NB4 (cell line): Measurements from ENCODE around the gene TRIP4.

Experiments
- DNase-seq: peaks from one replicate; pipeline ENCODE4 v3.0.0; 2010; ENCODE audit warnings: low read depth
- H3K4me3 ChIP-seq: one replicate; pipeline ENCODE4 v1.5.1; 2011; ENCODE audit warnings: mild to moderate bottlenecking, low read depth, low read length, moderate library complexity
- MYC ChIP-seq: IDR thresholded peaks from 2 replicates; pipeline ENCODE4 v1.6.1; 2011; ENCODE audit warnings: low read depth, low read length
- POLR2A ChIP-seq: IDR thresholded peaks from 2 replicates; pipeline ENCODE4 v1.6.1; 2011; ENCODE audit warnings: mild to moderate bottlenecking; ENCODE audit not compliant: insufficient read length; ENCODE audit errors: extremely low read depth
- TF ChIP-seq, protein P1 (sequence below): IDR thresholded peaks from 2 replicates; pipeline ENCODE4 v1.6.1; 2011; ENCODE audit warnings: low read depth, low read length
- TF ChIP-seq, protein P2 (sequence below): IDR thresholded peaks from one replicate; pipeline ENCODE4 v1.5.1; 2012; ENCODE audit warnings: low read depth, low read length

TRIP4 gene

DNA sequence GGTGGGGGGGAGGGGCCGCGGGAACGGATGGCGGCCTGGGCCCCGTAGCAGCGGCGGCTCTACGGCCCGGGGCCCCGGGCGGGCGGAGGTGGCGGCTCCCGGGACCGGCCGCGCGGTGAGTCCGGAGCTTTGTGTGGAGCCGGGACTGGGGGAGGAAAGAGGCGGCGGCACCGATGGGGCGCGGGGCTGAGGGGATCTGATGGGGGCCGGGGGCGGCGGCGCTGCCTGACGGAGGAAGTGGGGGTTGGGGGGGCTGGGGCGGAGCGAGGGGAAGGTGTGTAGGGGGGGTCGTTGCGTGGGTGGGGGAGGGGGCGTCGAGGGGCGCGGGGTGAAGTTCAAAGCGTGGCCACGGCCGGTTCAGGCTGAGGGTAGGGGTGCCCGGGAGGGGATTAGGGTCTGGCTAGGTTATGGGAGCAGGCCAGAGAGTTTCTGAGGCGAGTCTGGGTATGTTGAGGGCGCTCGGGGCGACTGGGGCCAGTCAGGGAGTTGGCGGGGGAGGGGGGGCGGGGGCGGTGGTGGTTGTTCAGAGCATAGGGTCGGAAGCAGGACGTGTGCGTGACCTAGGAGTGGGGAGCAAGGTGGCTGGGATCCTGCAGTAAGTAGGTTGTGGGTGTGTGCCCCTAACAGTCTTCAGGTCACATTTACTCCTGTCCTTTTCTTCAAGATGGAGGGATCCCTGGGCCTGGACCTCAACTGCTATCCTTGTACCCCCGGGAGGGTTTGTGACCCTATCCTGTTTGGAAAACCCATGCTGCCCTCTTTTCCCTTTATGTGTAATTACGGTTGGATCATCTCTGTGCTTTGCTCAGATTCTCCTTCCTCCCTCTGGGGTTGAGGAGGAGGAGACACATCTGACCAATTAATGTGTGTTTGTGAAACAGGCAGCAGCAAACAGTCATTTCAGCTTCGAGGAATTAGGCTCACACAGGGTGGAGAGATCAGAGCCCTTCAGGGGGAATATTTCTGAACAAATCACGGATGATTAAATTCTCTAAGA is 73.4 kb downstream of the TRIP4 start:
- TF ChIP-seq, protein P1, sequence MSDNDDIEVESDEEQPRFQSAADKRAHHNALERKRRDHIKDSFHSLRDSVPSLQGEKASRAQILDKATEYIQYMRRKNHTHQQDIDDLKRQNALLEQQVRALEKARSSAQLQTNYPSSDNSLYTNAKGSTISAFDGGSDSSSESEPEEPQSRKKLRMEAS, result no peak
- TF ChIP-seq POLR2A, result no peak
- TF ChIP-seq, protein P2, sequence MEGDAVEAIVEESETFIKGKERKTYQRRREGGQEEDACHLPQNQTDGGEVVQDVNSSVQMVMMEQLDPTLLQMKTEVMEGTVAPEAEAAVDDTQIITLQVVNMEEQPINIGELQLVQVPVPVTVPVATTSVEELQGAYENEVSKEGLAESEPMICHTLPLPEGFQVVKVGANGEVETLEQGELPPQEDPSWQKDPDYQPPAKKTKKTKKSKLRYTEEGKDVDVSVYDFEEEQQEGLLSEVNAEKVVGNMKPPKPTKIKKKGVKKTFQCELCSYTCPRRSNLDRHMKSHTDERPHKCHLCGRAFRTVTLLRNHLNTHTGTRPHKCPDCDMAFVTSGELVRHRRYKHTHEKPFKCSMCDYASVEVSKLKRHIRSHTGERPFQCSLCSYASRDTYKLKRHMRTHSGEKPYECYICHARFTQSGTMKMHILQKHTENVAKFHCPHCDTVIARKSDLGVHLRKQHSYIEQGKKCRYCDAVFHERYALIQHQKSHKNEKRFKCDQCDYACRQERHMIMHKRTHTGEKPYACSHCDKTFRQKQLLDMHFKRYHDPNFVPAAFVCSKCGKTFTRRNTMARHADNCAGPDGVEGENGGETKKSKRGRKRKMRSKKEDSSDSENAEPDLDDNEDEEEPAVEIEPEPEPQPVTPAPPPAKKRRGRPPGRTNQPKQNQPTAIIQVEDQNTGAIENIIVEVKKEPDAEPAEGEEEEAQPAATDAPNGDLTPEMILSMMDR, result no peak
- no peak for TF ChIP-seq MYC
- peak; percentile 77 for DNase-seq
- H3K4me3 ChIP-seq, result peak overlapping the region; percentile 80

DNA sequence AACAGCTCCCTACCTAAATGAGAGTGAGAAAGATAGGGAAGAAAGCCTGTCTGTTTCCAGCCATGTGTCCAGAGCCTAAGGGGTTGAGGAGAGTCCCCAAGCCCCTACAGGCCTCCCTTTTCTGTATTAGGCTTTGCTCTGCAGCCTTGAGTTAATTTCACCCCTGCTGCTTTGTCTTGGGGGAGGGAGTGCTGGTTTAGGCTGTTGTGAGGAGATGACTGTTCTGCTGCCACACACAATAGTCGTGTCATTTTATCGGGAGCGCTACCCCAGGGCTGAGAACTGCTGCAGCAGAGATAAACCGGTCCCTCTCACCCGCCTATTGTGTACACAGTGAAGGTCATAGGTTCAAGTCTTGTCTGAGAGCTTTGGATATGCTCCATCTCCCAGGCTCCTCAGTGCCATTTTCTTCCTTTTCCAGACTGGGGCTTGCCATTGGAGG is 74.1 kb downstream of the TRIP4 start:
- peak overlapping the region; percentile 80 for H3K4me3 ChIP-seq
- TF ChIP-seq, protein P1, result no peak
- no peak for TF ChIP-seq MYC
- TF ChIP-seq POLR2A, result no peak
- TF ChIP-seq, protein P2, result no peak
- DNase-seq, result peak; percentile 25

DNA sequence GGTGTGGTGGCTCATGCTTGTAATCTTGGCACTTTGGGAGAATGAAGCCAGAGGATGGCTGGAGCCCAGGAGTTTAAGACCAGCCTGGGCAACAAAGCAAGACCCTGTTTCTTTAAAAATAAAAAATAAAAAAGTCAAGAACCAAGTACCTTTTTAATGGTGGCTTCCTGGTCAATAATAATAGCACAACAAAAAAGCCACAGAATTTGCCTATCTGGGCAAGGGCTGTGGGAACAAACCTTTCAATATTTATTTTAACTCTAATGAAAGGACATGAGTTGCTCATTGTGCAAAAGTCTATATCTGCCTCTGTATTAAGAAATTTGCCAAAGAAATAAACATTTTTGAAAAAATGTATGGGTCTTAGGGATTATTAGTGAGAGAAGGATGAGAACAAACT is 74.9 kb downstream of the TRIP4 start:
- TF ChIP-seq, protein P2, result no peak
- TF ChIP-seq MYC, result no peak
- no peak for TF ChIP-seq POLR2A
- TF ChIP-seq, protein P1, result no peak
- H3K4me3 ChIP-seq, result peak overlapping the region; percentile 80

DNA sequence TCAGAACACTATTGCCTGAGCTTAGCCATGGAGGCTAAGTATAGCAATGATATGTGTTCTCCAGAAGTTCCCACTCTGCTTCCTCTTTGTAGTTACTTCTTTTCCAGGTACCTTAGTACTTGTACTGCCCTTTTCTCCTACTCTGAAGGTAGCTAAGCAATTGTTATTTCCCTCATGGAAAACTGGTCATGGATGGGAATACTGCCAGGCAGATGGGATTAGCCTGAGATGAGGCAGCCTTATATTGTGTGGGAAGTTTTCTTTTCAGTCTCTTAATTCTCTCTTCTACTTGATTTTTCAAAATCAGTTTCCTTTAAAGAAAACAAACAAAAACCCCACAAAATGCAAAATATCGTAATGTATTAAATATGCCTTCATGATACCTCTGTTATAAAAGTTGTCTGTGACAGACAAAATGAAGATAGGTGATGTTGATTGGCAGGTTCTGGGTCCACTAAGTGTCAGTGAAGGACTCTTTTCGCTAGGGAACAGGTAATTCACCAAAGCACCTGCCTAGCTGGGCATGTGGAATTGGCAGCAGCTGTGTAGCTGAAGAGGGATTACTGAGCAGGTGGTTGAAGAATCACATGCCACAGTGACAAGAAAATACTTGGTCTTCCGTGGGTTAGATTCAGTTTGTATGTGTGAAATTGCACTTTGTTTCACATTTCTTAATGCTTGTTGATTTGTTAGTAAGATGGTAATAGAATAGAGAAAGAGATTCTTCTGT is 76.8 kb downstream of the TRIP4 start:
- TF ChIP-seq, protein P1, result no peak
- TF ChIP-seq, protein P2, result no peak
- TF ChIP-seq MYC (no peak), POLR2A (no peak)
- no peak overlapping the region for H3K4me3 ChIP-seq
- no peak for DNase-seq

More for the DNA sequence above, 74.9 kb downstream of the TRIP4 start:
- DNase-seq, result no peak

DNA sequence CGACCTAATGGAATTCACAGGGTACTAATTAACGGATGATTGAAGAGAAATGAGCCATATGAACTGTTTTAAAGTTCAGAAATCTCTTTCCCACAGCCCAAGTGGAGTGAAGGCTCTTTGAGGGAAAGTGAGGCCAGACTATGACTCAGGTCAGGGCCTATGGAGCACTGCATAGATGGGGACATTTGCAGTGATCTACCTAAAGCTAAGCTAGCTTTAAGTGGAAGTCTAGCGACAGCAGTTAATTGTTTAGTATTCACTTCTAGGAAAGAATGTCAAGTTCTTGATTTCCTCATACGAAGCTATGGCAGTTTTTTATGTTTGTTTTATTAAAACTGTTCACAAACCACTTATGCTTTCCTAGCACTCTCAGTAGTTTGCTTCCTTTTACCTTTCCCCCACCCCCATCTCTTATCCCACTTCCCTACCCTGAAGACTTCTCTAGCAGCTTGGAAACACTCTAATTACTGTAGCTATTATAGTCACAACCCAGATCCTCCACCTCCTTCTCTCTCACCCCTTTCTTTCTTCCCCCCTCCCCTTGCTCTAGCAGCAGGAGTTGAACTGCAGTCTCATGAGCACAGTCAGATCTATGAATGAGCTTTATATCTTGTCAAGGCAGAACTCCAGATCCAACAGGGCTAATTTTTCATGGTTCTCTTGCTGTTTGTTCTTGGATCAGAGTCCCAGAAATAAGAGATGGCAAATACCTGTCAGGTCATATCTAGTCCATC is 78.9 kb downstream of the TRIP4 start:
- no peak overlapping the region for H3K4me3 ChIP-seq
- TF ChIP-seq MYC, result no peak
- TF ChIP-seq POLR2A, result no peak
- TF ChIP-seq, protein P1, result no peak
- TF ChIP-seq, protein P2, result no peak
- DNase-seq, result no peak
